ENCODE results near the gene GLDN.

- TF ChIP-seq POLR2A (IDR thresholded peaks at IDR 0.05), result no peak
- TF ChIP-seq CTCF (IDR thresholded peaks at IDR 0.05), result no peak
These were observed 22.9 kb upstream of the GLDN start for GRCh38 chr15:51318382-51319150.

Measured in thyroid gland (tissue), 4 donors.